ENCODE measurements around the gene ACOT7.

ACOT7 gene

DNA sequence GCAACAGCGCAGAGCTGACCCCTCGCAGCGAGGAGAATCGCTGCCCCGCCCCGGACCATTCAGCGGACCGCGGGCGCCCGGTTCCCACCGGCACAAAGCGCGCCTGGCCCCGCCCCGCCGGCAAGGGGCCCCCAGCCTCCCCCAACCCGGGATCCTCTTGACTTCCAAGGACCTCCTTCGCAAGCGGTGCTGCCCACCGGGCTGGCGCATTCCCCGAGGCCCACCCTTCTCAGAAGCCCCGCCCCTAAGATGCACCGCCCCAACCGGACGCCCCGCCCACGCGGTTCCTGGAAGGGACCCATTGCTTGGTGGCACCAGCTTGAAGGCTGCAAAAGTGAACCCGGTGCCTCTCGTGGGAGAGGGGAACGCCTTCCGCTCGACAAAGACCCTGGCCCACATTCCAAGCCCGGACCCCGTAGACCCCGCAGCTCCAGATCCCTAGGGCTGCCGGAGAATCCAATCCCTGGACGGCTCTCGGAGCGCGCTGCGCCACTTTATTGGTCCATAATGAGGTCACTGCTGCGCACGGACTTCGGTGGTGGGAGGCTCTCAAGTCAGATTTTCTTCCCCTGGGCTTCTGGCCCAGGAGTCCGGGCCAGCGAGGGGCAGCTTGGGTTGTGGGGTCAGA, 147.6 kb downstream of the ACOT7 start:
- no peak for DNase-seq

- DNase-seq: peak; percentile 85
These were observed 148.3 kb downstream of the ACOT7 start for GRCh38 chr1:6245086-6245868.

DNA sequence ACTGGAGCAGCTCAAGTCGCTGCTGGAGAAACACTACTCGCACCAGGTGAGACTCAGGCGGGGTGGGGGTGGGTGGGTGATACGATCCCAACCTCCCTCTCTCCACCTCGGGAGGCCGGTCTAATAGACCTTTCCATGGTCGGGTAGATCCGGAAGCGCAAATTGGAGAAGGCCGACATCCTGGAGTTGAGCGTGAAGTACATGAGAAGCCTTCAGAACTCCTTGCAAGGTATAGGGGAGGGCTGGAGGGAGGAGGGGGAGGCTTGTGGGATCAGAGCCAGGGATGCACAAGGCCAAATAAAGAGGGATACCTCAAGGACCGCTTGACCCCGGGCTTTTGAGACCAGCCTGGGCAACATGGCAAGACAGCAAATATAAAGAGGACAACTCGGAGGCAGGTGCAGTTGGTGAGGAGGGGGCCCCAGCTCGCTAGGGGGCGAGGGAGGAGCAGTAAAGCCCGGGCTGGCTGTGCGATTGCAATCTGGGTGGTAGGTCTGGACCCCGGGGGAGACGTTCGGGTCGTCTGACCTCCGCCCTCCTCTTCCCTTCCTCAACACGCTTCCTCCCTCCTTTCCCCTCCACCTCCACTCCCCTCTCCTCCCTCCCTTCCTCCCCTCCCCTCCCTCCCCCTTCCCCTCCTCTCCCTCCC, 149.0 kb downstream of the ACOT7 start:
- no peak for DNase-seq

DNA sequence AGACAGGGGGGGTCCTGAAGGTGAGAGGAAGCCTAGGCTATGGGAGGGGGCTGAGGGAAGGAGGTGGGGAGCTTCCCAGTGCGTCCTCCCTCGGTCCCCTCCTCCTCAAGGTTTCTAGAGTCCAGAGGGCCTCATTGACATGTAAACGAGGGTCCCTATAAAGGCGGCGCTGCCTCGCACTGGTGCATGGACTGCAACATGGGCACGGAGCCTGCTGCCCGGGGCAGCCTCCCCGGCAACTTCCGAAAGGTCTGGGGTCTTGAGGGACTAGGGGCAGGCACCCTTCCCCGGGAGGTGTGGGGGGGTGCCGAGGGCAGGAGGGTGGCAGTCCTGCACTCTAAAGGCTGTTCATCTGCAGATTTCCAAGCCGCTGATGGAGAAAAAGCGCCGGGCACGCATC, 149.6 kb downstream of the ACOT7 start, which contains the start of gene HES3:
TSS of gene HES3 (plus strand) at position 187 of the 400 bp plus-strand sequence. CDS start at position 374, 187 bp downstream.
- no peak for DNase-seq

GRCh38 chr1:6243053-6243834, 150.3 kb downstream of the ACOT7 start:
- DNase-seq: no peak

DNA sequence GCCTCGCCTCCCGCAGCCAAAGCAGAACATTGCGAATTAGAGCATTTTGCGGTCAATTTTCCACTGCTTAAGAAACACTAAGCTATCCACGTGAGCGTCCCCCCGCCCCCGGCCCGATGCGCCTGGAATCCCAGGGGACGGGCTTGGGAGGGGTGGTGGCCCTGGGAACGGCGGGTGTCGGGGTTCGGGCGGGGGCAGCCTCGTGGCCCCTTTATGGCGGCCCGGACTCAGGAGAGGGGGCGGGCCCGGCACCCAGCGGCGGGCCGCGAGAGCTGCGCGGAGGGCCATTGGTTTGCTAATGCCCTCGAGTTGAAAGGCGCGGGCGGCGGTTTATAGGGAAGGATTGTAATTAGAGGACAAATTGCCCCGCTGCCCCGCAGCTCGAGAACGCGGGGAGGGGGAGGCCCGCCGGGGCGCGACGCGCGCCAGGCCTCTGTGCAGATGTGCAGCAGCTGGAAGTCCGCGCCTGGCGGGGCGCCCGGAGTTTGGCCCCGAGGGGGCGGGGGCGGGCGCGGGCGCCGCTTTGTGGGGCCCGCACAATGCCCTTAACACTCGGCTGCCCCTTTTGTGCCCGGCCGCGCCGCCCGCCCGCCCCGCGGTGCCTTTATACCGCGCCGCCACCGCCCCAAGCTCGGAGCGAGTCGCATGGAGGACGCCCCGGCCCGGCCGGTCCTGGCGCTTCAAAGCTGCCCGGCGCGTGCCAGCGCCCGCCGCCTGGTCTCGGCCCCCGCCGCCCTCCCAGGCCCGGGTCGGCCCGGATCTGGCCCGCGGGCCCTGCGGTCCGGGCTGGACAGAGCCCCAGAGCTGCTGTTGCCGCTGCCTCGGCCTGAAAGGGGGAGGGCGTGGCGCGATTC, 151.5 kb downstream of the ACOT7 start:
- DNase-seq: no peak

GRCh38 chr1:6241107-6241886, 152.3 kb downstream of the ACOT7 start:
- DNase-seq: no peak

GRCh38 chr1:6239950-6240768, 153.4 kb downstream of the ACOT7 start:
- DNase-seq: no peak

DNA sequence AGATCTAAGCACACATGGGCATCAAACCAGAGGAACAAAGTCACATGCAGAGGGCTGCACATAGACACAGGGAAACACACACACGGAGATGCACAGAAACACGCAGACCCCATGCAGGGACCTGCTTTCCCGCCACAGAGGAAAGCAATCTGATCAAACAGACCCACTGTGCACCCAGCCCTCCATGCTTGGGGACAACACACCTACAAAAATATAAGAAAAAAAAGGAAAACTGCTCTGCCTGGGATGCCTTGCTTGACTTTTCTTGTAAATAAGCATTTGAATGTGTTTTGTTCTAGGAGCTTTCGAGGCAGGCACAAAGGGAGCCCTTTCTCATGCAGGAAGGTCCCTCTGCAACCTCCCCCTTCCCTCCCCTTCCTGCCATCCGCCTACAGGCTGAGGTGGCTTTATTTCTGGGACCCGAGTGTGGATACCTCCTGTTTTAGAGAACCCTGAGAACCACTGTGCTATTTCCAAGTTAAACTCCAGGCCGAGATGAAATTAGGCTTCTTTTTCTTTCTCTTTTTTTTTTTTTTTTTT, 154.3 kb downstream of the ACOT7 start:
- DNase-seq: no peak

DNA sequence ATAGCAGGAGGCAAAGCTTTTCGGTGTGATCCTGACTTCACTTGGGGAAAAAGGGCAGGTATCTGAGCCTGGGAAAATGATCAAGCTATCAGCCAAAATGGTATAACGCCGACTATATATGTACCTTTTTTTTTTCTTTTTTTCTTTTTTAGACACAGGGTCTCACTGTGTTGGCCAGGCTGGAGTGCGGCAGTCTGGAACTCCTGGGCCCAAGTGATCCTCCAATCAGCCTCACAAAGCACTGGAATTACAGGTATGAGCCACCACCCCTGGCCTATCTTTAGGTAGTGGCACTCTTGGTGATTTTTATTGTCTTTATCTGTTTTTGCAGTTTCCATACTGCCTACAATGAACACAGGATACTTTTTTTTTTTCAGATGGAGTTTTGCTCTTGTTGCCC, 156.5 kb downstream of the ACOT7 start:
- no peak for DNase-seq

GRCh38 chr1:6235296-6235677, 158.3 kb downstream of the ACOT7 start:
- no peak for DNase-seq

- no peak for DNase-seq
These were observed 158.9 kb downstream of the ACOT7 start for GRCh38 chr1:6234502-6235295.

- DNase-seq: no peak
These were observed 160.2 kb downstream of the ACOT7 start for GRCh38 chr1:6233376-6233775.

DNA sequence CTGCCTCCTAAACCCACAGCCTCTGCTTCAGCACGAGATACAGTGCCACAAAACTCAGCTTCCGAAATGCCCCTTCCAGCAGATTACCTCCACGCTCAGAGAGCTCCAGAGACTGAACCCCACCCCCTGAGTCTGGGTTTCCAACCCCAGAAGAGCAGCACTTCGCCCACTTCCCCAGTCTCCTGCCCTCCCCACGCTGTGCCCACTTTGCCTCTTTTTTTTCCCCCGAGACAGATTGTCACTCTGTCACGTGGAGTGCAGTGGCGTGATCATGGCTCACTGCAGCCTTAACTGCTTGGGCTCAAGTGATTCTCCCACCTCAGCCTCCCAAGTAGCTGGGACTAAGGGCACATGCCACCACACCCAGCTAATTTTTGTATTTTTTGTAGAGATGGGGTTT, 167.9 kb downstream of the ACOT7 start:
- DNase-seq: no peak

- no peak for DNase-seq
These were observed 168.8 kb downstream of the ACOT7 start for GRCh38 chr1:6224718-6225117.

DNA sequence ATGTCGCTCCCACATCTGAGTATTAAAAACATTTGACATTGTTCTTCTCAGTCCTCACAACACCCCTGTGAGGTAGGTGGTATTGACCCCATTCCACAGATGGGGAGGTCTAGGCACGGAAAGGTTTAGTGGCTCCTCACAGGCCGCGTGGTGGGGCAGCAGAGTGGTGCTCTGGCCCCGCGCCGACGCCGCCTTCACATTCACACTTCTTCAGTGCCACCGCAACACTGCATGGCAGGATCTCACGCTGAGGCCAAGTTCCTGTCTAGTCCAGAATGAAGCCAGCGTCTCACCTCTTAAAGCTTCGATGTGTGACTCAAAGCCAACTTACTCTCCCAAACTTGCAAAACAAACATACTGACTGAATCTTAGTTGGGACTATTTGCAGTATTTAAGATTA, 169.9 kb downstream of the ACOT7 start:
- DNase-seq: no peak

- peak; percentile 47 for DNase-seq
These were observed 170.9 kb downstream of the ACOT7 start for GRCh38 chr1:6222636-6223035.

- DNase-seq: no peak
These were observed 172.3 kb downstream of the ACOT7 start for GRCh38 chr1:6221210-6221784.

DNA sequence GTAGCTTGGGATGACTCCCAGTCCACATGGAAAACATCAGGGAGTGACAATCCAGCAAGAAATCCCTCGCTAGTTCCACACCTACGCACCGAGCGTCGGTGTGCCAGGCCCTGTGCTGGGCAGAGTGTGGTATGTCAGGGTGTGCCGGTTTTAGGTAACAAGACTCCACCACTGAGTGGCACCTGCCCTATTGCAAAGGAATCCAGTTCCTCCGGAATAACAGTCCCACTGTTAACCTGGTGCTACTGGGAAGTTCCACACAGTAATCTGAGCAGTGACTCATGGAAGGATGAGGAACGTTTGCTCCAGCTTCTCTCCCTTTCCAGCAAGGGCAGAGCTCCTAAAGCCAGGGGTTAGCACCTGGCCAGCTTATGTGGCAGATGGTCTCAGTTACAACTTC, 173.3 kb downstream of the ACOT7 start:
- peak; percentile 51 for DNase-seq
